Fibroblast of skin of left biceps (primary cell): ENCODE data around the gene POLR1E.
"Not testable (repeated sequence)": the region's sequence is repeated elsewhere in the genome, so short reads cannot be mapped to it uniquely, and the experiment has no call there.

Experiments
- DNase-seq, 2 experiments: peaks; one replicate each; pipeline ENCODE4 v3.0.0-alpha.2; 2013; ENCODE audit warnings: low read depth in 2 of 2

Gene POLR1E

DNA sequence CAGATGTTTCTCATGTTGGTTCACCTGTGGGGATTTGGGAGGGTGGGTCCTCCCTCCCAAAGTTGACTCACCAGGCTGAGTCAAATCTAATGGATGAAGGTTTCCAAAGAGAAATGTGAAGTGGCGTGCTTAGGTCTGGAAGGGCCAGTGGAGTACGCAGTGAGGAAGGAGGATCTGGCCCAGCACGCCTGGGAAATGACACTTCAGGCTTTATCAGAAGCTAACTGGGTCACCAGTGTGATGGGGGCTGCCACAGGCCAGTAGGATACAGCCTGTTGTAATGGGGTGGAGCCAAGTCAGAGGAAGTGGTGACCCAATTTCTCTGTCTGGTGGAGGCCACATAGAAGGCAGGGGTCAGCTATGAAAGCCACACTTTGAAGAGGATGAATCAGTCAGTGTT lies 18.0 kb downstream of the POLR1E start:
- no peak for DNase-seq

DNA sequence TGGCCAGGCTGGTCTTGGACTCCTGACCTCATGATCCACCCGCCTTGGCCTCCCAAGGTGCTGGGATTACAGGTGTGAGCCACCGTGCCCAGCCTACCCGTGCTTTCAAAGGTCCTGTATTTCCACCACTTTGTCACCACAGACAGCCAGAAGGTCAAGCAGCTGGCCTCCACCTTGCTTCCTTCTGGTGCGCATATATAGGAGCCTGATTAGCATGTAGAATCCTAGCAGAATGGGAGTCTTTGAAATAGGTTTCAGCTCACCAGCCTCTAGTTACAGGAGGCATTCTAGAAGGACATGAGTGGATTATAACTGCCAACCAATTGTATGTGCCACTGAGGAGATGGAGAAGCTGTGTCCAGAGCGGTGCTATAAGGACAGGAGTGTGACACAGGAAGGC lies 18.9 kb downstream of the POLR1E start:
- no peak for DNase-seq

DNA sequence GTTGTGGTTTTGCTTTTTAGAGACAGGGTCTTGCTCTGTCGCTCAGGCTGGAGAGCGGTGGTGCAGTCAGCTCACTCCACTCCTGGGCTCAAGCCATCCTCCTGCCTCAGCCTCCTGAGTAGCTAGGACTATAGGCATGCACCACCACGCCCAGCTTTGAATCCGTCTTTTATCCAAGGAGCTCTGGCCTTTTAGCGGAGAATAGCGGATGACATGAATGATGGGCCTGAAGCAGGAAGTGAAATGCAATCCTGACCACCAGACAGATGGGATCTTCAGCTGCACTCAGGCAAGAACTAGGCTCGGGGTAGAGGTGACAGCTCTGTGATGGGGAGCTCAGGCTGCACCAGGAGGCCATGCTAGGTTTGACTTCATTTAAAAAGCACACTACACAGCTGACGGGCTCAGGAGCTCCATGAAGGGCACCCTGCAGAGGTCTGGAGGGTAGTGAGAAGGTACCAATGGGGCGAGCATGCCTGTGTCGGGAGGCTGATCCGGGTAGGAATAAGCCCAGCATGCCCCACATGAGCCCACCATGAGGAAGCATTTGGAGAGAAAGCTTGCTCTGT lies 21.9 kb downstream of the POLR1E start:
- DNase-seq: no peak

DNA sequence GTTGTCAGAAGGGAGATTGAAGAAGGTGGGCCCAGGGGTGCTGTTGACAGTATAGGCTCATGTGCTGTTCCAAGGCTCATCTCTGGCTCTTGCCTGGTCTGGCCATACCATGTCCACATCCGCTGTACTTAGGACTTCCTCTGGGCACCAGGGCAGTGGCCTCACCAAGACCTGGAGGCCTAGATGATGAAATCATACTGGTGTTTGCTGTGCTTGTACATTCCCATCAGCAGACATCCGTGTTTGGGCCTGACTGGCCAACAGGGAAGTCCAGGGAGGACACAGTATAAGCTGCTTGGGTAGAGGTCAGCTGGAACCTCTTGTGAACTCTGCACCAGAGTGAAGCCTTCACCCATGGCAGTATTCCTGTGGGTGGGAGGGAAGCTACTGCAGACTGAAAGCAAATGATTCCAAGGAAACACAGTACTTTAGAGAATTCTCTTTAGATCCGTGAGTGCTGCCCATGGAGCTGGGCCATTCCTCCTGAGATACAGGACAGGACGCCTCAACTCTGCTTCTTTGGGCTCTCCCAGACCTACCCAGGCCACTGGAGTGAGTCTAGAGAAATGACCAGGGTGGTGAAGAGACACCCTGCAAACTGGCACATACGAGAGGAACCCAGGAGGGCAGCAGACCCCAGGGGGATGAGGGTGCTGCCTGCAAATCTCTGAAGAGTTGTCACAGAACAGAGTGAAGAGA lies 22.5 kb downstream of the POLR1E start:
- no peak for DNase-seq

DNA sequence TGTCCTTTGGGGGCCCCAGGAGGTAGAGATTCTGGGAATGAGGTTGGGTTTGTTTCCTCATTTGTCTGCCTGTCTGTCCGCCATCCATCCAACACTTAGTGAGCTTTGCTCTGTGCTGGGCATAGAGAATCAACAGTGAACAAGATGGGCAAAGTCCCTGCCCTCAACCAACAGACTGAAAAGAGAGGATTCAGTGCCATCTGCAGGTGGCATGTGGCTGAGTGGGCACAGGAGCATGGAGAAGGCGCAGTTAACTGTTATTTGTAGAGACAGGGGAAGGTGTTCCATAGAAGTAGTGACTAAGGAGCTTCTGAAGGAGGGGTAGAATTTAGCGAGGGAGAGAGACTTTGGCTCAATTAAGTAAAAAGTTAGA lies 23.1 kb downstream of the POLR1E start:
- DNase-seq: no peak

DNA sequence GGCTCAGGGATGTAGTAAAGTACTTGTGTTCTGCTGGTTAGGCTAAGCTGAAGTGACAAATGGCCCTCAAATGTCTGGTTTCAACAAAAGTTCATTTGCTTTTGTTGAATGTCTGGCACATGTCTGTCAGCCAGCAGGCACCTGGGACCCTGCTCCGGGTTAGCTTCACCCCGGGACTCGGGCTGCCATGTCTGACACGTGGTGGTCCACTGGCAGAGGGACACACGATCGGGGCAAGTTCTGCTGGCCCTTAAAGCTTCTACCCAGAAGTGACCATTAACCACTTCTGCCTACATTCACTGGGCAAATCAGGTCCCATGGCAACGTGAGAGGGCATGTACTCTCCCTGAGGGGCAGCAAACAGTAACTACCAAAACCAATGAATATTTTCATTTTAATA lies 23.8 kb downstream of the POLR1E start:
- no peak for DNase-seq

DNA sequence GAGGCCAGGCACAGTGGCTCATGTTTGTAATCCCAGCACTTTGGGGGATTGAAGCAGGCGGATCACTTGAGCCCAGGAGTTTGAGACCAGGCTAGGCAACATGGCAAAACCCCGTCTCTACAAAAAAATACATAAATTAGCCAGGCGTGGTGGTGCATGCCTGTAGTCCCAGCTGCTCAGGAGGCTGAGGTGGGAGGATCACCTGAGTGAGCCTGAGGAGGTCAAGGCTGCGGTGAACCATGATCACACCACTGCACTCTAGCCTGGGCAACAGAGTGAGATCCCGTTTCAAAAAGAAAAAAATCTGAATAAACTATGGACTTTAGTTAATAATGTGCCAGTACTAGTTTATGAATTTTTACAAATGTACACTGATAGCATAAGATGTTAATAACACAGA lies 24.3 kb downstream of the POLR1E start:
- DNase-seq: not testable (repeated sequence)

DNA sequence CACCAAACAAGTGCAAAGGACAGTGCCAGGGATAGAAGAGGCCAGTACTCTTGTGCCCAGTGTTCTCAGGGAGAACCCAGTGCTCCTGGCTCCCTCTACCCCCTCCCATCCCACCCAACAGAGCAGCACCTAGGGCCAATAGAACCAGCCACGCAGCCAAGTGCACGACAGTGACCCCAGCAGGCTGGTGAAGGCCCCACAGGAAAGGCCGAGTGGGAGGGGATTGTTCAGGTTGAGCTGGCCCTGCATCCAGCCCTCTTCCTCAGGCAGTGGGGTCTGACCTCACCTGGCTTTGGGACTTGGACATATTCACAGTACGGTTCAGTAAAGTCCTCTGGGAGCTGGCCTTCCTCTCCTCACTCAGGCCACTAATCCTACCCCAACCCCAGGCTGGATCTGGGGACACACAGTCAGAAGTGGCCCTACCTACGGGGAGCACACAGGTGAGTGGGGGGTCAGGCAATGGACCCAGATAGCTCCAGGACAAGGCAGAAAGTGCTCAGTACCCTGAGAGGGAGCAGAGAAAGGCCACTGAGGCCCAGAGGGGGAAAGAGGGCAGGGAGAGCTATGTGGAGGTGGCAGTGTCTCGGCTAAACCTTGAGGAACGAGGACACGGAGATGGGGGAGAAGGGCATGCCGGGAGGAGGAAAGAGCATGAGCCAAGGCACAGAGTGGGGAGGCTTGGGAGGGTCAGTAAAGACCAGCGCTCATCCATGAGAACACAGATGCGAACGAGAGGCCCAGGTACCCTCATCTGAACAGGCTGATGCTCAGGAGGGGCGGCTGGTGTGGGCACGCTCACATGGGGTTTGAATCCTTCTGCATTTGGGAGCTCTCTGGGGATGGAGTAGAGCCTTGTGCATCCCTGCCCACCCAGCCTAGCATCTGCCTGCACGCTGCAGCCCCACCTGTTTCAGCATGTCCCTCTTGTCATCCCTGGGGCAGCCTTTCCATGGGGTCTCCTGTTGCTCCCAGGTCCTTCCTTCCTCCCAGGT lies 25.6 kb downstream of the POLR1E start:
- no peak for DNase-seq

DNA sequence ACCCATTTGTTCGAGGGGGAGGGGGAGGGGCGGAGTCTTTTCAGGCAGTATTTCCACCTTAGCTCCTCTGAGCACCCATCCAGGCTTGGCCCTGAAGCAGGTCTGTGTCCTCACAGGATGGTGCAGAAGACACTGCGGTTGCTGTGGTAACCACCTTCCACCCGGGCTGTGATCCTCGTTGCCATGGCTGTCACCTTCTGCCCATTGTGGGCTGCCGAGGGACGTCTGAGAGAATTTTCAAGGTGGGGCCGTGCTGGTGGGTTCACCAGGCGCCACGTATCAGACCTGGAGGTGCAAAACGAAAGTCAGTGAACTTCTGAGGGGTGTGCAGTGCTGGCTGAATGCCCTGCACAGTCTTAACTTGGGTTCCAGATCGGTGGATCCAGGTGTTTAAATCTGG lies 26.7 kb downstream of the POLR1E start:
- no peak for DNase-seq

DNA sequence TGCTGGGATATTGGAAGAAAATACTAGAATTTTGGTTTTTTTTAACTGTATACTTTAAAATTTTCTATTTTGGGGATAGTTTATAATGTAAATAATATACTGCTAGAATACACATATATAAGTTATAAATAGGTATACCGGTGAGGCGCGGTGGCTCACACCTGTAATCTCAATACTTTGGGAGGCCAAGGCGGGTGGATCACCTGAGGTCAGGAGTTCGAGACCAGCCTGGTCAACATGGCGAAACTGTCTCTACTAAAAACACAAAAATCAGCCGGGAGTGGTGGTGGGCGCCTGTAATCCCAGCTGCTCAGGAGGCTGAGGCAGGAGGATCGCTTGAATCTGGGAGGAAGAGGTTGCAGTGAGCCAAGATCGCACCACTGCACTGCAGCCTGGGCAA lies 28.7 kb downstream of the POLR1E start:
- DNase-seq: not testable (repeated sequence)

DNA sequence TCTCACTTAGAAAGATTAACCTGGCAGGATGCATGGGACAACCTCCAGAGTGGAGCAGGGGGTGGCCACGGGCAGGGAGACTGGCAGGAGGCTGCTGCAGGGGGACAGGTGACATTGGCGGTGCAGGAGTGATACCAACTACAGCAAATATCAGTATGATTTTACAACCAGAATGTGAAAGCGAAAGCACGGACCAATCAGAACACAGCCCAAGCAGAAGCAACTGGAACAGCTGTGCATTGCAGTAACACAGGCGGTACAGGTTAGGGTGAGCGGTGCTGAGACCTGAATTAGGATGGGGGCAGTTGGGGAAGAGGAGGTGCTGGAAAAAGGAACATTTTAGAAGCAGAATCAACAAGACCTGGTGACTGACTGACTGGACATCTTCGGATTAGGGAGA lies 29.3 kb downstream of the POLR1E start:
- DNase-seq: no peak

DNA sequence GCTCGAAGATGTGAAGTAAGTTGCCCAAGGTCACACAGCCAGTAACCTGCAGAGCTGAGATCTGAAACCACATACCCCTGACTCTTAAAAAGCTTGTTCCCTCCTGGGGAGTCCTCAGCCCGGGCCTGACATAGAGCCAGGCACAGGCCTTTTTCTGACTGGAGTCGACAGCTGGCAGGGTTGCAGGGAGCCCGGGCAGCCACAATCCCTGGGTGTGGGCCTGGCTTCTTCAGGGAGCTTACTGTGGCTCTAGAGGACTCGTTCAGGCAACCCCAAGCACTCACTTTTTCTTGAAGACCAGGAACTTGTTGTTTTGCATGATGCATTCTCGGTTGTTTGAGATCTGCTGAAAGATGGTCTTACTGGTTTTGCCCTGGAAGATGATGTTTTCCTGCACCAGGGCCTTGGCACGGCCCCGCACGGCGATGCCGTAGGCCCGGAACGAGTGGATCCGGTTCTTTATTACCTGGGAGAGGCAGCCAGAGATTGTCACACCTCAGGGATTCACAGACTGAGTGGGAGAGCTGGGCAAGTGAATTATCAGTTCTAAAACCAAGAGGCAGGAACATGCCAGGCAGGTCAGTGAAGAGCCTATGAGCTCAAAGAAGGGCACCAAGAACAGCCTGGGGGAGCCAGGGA lies 30.0 kb downstream of the POLR1E start:
- DNase-seq: no peak

DNA sequence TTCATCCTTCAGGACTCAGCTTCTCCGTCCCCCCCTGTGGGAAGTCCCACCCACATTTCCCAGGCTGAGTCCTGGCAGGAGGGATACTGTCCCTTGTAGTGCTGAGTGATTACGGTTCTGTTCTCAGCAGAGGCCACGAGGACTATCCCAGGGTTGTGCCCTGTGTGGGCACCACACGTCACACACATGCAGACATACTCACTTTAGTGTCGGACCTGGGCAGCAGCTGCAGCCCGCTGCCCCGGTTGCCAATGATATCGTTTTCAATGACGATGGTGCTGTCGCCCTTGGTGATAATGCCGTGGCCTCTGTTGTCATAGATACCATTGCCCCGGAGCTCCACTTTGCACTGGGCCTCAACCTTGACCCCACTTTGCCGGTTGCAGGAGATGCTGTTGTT lies 32.2 kb downstream of the POLR1E start:
- no peak for DNase-seq

DNA sequence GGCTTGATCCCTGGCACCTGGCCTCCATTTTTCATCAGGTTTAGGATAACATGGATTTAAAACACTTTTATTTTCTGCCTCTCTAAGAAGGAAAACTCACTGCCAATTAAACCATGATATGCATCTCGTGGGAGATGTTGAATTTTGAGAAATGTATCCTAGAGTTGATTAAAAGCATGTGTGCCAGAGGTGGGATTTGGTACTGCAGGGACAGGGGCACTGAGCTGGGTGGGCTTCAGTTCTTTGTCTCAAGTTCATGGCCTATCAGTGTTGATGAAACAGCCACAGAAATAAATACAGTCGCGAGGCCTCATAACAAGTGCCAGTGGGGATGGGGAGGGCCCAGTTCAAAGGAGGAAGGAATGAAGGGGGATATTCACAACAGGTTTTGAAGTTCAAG lies 34.9 kb downstream of the POLR1E start:
- DNase-seq: no peak

DNA sequence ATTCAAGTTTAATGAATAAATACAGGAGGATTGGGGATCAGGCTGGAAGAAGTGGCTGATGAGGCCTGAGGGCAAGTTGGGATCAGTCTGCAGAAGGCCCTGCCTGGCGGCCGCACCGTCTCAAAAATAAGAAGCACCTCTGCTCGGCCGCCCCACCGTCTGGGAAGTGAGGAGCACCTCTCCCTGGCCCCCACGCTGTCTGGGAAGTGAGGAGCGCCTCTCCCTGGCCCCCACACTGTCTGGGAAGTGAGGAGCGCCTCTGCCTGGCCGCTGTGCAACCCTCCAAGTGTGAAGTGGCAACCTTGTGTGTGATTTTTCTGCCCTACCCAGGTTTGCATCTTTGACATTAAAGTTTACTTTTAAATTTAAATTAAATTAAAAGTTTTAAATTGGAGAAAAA lies 35.4 kb downstream of the POLR1E start:
- DNase-seq: no peak

DNA sequence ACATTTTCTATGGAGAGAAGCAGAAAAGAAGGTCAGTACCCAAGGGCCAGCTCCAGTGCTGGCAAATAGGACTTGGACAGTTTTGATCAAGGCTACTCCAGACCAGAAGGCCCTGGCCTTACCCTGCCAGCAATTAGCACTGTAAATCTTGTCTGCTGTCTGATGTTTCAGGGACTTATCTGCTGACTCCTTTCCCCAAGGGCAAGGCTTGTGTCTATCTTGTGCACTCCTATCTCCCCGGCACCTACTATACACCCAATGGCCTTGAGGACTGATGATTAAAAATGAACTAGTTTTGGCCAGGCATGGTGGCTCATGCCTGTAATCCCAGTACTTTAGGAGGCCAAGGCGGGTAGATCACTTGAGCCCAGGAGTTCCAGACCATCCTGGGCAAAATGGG lies 37.2 kb downstream of the POLR1E start:
- DNase-seq: no peak

DNA sequence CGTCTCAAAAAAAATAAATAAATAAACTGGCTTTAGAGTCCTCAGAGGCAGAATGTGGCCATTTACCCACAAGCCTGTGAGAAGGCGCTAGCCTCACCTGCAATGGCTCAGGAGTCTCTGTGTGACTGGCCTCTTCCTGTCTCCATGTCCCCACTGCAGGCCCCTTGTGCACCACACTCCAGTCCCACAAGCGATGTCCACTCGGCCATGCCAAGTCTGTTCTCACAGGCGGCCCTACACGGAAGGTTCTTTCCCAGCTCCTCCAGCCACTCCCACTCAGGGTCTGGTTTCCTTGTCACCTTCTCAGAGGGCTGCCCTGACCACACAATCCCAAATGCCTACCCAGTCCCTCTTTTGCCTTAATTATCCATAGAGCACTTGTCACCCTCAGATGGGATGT lies 38.2 kb downstream of the POLR1E start:
- no peak for DNase-seq

DNA sequence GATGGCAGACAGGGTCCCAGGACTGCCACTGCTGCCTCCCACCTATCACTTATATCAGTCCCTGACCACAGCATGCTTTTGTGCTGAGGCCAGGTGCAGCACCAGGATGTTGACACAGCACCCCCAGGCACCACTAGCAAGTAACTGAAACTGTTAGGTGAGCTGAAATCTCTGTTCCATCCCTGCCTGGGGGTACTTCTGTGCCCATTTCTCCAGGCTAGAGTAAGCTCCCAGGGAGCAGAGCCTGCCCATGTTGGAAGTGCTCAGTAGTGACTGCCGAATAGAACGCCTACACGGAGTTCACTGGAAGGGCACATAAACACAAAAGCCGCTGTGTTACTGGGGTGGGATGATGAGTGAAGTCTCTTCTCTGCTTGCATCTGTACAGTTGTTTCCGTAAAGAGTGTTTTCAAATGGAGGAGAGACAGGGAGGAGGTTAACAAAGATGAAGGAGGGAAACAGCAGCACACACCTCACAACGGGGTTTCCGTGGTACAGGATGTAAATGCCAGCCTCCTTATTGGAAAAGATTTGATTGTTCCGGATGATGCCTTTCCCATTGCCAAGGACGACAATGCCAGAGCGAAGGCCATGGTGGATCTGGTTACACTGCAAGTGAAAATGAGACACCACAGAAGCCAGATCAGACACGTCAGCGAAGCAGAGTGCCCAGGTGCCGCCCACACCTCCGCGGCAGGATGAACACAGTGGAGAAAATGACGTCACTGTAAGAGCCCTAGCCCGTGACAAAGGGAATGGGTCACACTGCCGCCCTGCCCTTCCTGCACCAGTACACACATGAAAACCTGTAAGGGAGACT lies 43.1 kb downstream of the POLR1E start:
- DNase-seq: no peak

DNA sequence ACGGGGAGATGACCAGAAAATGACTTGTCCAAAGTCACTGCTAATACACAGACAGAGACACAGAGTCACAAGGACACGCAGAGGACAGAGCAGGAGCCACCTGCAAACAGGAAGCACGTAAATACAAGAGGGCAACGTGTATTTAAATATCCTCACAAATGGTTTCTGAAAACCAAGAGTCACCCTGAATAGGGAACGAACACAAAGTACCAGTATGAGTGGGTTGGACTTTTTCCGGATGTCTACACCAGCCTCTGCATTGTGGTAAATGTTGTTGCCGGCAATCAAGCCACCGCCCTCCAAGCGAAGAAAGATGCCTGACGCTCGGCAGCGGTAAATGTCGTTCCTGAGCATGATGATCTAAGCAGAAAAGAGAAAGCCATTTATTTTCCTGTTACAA lies 46.0 kb downstream of the POLR1E start:
- no peak for DNase-seq

DNA sequence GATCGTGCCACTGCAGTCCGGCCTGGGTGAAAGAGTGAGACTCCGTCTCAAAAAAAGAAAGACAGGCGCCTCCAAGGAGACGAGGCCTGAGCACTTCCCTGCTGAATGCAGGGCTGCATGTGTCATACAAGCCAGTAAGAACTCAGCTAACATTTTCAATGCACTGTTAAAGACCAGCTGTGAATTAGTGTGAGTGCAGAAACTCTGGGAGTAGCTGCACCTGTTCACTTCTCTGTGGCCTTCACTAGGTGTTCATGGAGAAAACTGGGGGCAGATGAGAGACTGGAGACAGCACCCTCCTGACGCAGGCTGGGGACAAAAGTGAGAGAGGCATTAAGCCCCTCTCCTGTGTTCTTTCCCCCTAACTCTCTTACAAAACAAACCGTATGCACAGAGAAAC lies 48.7 kb downstream of the POLR1E start:
- DNase-seq: no peak

DNA sequence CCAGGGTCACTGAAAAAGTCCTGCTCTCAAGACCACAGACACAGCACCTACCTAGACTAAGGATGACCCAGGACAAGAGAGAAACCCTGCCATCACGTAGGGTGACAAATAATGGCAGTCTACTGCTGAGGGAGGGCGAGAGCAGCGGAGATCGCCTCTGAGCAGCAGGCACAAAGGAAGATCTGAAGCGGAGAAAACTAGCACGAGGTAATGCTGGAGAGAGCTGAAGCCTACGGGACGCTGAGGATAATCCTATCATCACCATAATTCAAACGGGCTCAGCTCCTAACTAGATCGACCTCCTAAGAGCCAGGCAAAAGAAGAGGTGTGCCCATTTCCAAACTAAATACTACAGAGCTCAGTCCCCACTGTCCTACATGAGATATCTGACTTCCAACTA lies 49.2 kb downstream of the POLR1E start:
- DNase-seq: no peak

DNA sequence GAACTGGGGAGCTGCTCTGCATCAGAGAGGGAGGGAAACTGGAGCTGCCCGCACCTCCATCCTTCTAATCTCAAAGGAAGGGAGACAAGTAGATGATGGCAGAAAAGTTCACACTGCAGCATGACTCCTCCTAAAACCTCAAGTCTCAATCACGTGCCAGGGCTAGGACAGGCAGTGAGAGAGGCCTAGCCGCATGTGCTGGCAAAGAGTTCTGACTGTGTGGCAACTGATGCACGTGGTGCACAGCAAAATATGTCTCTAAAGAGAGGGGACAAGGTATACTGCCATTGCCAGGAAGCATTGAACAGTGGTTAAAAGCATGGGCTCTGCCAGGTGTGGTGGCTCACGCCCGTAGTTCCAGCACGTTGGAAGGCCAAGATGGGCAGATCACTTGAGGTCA lies 52.4 kb downstream of the POLR1E start:
- no peak for DNase-seq
